SIG-M5 (cell line): Measurements from ENCODE around the gene C19orf25.

Experiments used
- DNase-seq: peaks from one replicate; lab custom pipeline; 2025; lab: John Stamatoyannopoulos, UW

Gene C19orf25

DNA sequence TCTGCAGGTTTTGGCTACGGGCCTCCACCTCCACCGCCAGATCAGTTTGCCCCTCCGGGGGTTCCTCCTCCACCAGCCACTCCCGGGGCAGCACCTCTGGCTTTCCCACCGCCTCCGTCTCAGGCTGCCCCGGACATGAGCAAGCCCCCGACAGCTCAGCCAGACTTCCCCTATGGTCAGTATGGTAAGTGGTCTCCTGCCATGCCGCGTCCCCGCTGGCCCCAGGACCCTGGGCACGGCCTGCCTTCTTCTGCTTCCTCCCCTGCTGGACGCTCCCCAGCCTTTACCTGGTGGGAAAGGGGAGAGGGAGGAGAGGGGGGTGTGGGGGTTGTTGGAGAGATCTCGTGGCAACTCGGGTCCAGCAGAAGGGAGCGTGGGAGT lies 46.5 kb downstream of the C19orf25 start:
- no peak for DNase-seq

DNA sequence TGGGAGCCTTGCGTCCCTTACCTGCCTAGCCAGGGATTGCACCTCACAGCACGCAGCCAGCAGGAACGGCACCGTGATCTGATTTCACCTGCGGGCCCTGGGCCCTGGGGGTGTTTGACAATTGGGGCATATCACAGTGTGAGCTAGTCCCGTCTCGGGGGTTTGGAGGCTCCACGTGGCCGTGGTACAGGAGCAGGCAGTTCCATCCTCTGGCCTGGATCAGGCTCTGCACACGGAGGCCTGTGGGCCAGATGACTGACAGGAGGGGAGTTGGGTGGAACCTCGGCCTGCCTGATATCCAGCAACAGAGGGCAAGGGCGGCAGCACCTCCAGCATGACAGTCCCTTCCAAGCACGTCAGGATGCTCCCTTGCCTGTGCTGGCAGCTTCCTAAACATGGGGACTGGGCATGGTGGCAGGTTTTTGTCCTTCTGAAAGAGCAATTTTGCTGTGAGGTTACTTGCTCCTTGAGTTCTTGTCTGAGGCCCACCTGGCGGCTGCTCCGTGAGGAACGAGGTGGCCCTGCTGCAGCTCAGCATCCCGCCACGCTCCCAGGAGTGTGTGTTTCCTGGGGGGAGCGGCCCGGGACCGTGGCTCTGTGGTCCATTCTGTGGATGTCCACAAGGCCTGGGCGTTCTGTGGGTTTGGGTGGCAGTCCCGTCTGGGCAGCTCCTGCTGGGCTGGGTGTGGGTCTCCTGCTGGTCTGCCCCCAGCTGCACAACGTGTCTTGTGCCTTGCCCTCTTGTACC lies 47.1 kb downstream of the C19orf25 start:
- no peak for DNase-seq

DNA sequence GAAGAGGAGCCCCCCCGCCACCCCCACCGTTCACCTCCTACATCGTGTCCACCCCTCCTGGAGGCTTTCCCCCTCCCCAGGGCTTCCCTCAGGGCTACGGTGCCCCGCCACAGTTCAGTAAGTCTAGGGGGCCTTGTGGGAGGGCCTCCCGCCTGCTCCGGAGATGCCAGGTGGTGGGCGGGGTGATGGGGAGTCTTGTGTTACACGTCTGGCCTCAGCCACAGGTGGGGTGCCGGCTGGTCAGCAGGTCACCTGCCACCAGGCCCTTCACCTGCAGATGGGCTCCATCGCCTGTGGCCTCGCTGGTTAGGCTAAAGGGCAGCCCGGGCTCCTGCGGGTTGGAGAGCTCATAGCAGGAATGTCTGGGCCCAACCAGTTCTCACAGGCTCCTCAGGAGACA lies 48.8 kb downstream of the C19orf25 start:
- DNase-seq, result no peak

DNA sequence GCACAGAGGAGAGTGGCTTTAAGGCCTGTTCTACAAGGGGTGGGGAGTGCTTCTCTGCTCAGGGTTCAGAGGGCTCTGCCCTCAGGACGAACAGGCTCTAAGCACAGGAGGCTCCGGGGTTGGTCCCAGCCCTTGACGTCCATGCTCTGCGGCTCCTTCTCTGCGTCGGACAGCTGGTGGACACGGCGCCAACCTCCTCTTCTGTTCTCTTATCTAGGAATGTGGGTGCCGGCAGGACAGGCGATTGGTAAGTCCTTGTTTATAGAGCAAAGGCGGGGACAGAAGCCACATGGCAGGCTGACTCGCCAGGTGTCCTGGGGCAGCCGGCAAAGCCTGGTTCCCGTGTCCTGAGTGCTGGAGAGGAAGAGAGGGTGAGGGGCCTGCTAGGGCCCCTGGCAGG lies 49.3 kb downstream of the C19orf25 start:
- no peak for DNase-seq

DNA sequence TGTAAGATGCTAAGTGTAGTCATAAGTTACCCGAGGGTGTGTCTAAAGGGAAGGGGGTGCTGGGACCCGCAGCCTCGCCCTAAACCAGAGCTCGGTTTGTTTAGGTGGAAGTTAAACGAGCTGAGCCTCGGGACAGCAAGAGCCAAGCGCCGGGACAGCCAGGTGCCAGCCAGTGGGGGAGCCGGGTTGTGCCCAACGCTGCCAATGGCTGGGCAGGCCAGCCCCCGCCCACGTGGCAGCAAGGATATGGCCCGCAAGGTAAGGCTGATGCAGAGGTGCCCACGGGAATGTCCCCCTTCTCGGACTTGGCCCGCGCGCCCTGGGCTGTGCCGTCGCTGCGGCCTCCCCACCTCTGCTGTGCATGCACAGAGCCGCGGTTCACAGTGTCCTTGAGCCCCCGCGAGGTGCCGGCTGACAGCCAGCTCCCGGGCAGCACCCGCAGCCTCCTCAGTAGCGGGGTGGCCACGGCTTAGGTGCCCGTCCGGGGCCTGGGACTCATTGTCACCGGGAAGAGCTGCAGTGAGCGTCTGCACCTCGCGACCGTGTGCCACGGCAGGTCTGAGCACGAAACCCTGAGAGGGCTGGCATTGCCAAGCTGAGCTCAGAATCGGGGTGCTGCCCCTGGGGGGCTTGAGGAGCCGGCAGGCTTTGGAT lies 50.1 kb downstream of the C19orf25 start:
- DNase-seq, result no peak

DNA sequence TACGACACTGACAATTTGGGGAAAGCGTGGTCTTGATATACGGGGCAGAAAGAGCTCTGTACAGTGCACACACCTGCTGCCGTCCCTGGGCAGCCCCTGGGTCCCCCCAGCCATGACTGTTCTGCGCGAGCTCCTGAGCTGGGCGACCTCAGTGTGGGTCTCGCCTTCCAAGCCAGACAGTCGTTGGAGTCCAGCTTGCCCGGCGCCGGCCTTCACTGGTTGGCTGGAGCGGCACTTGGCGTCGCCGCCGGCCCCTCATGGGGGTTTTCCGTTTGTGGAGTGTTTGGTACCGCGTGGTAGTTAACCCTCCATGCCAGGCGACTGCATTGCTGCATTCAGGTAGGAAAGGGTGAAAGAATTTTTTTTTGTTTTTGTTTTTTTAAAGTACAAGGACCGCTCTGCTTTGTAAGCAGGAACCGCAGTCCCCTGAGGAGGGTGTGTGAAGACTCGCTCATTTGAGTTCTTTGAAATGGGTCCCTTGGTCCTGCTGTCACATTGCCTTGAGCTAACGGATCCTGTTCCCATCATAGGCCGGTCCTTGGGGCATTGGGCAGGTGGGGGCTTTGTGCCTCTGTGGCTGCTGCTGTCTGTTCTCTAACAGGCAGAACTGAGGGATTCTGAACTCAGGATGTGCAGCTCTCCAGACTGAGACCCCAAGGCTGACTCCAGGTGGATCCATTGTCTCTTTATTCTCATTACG lies 51.6 kb downstream of the C19orf25 start:
- no peak for DNase-seq

DNA sequence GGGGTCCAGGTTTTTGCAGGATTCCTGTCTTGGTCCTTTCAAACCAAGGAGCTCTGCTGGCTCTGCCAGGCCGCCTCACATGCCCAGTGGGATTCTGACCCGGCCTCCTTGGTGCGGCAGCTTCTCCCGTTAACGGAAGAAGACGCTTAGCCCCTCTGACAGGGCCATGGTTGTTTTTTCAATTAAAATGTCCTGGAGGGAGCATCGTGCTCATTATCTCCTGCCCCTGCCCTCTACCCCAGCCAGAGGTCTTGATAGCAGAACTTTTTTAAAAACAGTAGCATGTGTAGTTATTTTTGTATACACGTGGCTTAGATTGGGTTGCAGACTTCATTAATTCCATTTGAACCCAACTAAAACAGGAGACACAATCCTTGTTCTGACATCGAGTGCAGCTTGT lies 52.3 kb downstream of the C19orf25 start:
- no peak for DNase-seq

DNA sequence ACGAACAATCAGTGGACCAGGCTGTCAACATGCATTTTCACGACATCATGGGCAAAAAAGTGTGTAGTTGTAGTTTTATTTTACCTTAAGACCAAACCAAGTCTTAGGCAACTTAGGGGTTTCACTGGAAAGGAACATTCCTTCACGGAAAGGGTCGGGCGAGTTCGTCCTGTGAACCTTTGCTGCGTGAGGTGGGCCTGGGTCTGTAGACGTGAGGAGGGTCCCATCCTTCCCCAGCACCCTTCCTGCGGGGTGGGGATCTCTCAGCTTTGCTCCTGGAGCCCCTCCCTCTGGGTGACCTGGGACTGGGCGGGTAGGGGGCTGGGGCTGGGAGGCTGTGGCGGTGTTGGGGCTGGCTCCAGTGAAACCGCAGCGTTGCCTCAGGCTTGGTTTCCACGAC lies 53.1 kb downstream of the C19orf25 start:
- no peak for DNase-seq

DNA sequence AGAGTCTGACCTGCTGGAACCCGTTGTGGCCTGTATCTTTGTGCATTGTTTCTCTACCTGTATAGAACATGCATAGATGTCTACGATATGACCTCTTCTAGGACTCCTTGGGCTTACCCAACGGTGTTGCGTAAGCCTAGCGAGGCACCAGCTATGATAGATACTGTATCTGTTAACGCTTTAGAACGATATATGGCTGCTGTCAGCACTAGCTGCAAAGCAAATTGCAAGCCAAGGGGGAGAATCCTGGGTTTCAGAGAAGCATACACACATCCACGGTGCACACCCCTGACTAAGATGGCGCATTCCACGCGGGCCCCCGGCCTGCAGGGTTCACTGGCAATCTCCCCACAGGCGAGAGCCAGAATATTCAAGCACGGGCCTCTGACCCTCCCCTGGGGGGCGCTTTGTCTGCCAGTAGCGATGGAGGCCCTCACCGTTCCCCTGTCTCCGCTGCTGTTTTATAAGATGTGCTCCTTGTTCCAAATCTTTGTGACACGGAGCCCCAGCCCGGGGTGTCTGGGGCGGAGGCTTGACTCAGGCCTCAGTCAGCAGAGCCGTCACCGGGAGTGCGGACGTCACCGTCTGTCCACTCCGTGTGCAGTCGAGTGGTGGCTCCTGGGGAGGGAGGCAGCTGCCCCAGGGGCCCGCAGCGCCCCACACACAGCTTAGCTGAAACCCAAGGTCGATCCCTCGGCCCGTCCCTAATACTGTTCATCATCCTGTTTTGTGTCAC lies 53.7 kb downstream of the C19orf25 start:
- no peak for DNase-seq

DNA sequence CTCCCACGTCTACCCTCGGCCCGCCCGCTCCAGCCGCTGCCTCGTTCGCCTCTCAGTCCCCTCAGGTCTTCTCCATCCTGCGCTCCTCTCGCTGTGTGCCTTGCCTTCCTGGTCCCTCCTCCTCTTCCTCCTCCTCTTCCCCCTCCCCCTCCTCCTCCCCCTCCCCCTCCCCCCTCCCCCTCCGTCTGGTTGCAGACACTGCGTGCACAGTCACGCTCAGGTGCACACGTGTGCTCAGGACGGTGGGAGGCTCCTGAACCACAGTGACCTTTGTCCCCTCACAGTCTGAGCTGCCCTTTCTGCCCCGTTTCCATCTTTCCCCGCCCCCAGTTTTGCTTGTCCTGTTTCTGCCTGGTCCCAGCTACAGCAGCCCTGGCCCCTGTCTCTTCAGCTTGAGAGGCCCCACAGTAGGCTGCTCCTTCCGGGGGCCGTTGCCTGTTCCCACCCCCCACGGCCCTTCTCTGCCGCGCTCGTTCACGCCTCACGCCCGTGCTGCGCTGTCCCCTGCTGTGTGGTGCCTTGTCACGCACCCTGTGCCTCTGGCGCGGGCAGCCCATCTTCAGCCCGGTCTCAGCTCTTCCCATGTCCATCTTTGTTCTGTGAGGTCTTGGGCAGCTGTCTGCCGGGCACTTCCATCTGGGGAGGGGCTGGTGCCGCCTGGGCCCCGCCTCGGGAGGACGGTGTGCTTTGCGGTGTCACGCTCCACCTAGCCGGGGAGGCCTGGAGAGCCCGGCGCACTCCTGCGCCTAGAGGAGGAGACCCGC lies 54.6 kb downstream of the C19orf25 start:
- no peak for DNase-seq

DNA sequence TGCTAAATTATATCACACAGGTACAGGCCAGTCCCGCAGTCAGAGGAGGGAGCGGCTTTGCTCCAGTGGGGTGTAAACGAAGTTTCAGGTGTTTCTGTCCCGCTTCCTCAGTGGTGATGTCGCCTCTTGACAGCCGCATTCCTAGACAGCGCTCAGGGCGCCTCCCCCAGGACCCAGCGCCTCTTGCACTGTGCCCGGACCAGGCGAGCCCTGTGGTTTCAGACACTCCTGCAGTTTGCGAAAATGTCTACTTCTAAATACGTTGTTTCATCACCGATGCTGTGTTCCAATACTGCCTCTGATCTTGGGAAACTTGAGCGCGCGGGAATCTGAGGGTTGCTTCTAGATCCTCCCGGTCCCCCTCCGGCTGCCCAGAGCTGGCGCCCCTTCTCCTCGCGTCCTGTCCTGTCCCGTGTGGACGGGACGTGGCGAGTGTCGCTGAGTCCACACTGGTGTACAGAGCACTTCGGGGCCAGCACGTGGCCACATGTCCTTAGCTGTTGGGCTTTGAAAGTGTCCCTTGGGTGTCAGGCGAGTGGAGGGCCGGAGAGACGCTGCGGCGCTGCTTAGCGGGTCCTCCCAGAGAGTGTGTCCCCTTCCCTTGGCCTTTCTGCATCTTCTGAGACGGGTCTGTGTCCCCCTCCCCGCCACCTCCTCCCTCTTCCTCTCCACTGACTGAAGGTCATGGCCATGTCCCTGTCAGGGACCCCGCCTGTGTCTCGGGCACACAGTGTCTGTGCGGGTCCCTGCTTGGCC lies 55.4 kb downstream of the C19orf25 start:
- DNase-seq, result no peak
